ENCODE measurements around the gene ETNK2. TPM values are rescaled to one million over a fixed set of nuclear protein-coding genes. Genes with fewer than 3 reads are reported as not detected.
A peak's percentile ranks its signal among the peaks of the same experiment; 100 is the strongest.

Gene ETNK2
- not detected for polyA plus RNA-seq (2012; ENCODE audit: missing spikeins)

- FAIRE-seq: no peak
- no peak for TF ChIP-seq TAF1 (IDR thresholded peaks at IDR 0.05; ENCODE audit: borderline replicate concordance, low read depth, low read length)
- no peak for TF ChIP-seq POLR2AphosphoS5 (IDR thresholded peaks at IDR 0.05; ENCODE audit: low read depth, low read length)
- TF ChIP-seq POLR2A (IDR thresholded peaks at IDR 0.05; ENCODE audit: low read depth, low read length): no peak
- DNase-seq (ENCODE audit: insufficient read length): peak; percentile 43
Observed at GRCh38 chr1:204151552-204152309, at the start of gene ETNK2. ETNK2 (minus strand) TSS chr1:204152044; CDS start chr1:204151852, 192 bp downstream.

GRCh38 chr1:204201348-204202040 is 49.6 kb upstream of the ETNK2 start:
- no peak for DNase-seq (ENCODE audit: insufficient read length)
- TF ChIP-seq TAF1 (IDR thresholded peaks at IDR 0.05; ENCODE audit: borderline replicate concordance, low read depth, low read length) (no peak), POLR2AphosphoS5 (IDR thresholded peaks at IDR 0.05; ENCODE audit: low read depth, low read length) (no peak), POLR2A (IDR thresholded peaks at IDR 0.05; ENCODE audit: low read depth, low read length) (no peak)

GRCh38 chr1:204199579-204199978 is 47.7 kb upstream of the ETNK2 start:
- no peak for FAIRE-seq
- TF ChIP-seq POLR2AphosphoS5 (IDR thresholded peaks at IDR 0.05; ENCODE audit: low read depth, low read length): no peak
- no peak for TF ChIP-seq POLR2A (IDR thresholded peaks at IDR 0.05; ENCODE audit: low read depth, low read length)
- TF ChIP-seq TAF1 (IDR thresholded peaks at IDR 0.05; ENCODE audit: borderline replicate concordance, low read depth, low read length): no peak
- no peak for DNase-seq (ENCODE audit: insufficient read length)

More at GRCh38 chr1:204201348-204202040, 49.6 kb upstream of the ETNK2 start:
- no peak for FAIRE-seq

- TF ChIP-seq POLR2A (IDR thresholded peaks at IDR 0.05; ENCODE audit: low read depth, low read length) (no peak), POLR2AphosphoS5 (IDR thresholded peaks at IDR 0.05; ENCODE audit: low read depth, low read length) (no peak), TAF1 (IDR thresholded peaks at IDR 0.05; ENCODE audit: borderline replicate concordance, low read depth, low read length) (no peak)
- FAIRE-seq (no peak), DNase-seq (ENCODE audit: insufficient read length) (no peak)
Observed at GRCh38 chr1:204198348-204199340, 46.8 kb upstream of the ETNK2 start.

- FAIRE-seq (no peak), DNase-seq (ENCODE audit: insufficient read length) (no peak)
- TF ChIP-seq POLR2AphosphoS5 (IDR thresholded peaks at IDR 0.05; ENCODE audit: low read depth, low read length) (no peak), TAF1 (IDR thresholded peaks at IDR 0.05; ENCODE audit: borderline replicate concordance, low read depth, low read length) (no peak), POLR2A (IDR thresholded peaks at IDR 0.05; ENCODE audit: low read depth, low read length) (no peak)
Observed at GRCh38 chr1:204197068-204197467, 45.2 kb upstream of the ETNK2 start.

GRCh38 chr1:204196068-204196795 is 44.4 kb upstream of the ETNK2 start, which contains the start of gene KISS1:
KISS1 (minus strand) TSS chr1:204196491; CDS start chr1:204192876, 3,615 bp downstream.
- no peak for FAIRE-seq

GRCh38 chr1:204194771-204195170 is 42.9 kb upstream of the ETNK2 start:
- DNase-seq (ENCODE audit: insufficient read length) (no peak), FAIRE-seq (no peak)
- TF ChIP-seq POLR2A (IDR thresholded peaks at IDR 0.05; ENCODE audit: low read depth, low read length): no peak
- no peak for TF ChIP-seq POLR2AphosphoS5 (IDR thresholded peaks at IDR 0.05; ENCODE audit: low read depth, low read length)
- no peak for TF ChIP-seq TAF1 (IDR thresholded peaks at IDR 0.05; ENCODE audit: borderline replicate concordance, low read depth, low read length)

More at GRCh38 chr1:204196068-204196795, 44.4 kb upstream of the ETNK2 start, which contains the start of gene KISS1:
- no peak for DNase-seq (ENCODE audit: insufficient read length)
- TF ChIP-seq POLR2AphosphoS5 (IDR thresholded peaks at IDR 0.05; ENCODE audit: low read depth, low read length) (no peak), POLR2A (IDR thresholded peaks at IDR 0.05; ENCODE audit: low read depth, low read length) (no peak), TAF1 (IDR thresholded peaks at IDR 0.05; ENCODE audit: borderline replicate concordance, low read depth, low read length) (no peak)

- TF ChIP-seq POLR2A (IDR thresholded peaks at IDR 0.05; ENCODE audit: low read depth, low read length) (no peak), POLR2AphosphoS5 (IDR thresholded peaks at IDR 0.05; ENCODE audit: low read depth, low read length) (no peak)
- FAIRE-seq (no peak), DNase-seq (ENCODE audit: insufficient read length) (no peak)
Observed at GRCh38 chr1:204194080-204194479, 42.2 kb upstream of the ETNK2 start.

GRCh38 chr1:204192589-204193352 is 40.9 kb upstream of the ETNK2 start:
- FAIRE-seq: no peak

More at GRCh38 chr1:204192589-204193352, 40.9 kb upstream of the ETNK2 start:
- TF ChIP-seq POLR2AphosphoS5 (IDR thresholded peaks at IDR 0.05; ENCODE audit: low read depth, low read length): no peak
- no peak for TF ChIP-seq TAF1 (IDR thresholded peaks at IDR 0.05; ENCODE audit: borderline replicate concordance, low read depth, low read length)
- no peak for TF ChIP-seq POLR2A (IDR thresholded peaks at IDR 0.05; ENCODE audit: low read depth, low read length)
- no peak for DNase-seq (ENCODE audit: insufficient read length)

Measured in GM12892 (cell line).